IMR-90 (cell line): ENCODE measurements around the gene WNT11. TPM values are rescaled to one million over a fixed set of nuclear protein-coding genes. Genes with fewer than 3 reads are reported as not detected.

Source experiments
- ATAC-seq: fragments of 200-7000 bp; cut with Tn5 transposase; 2 replicates; pipeline ENCODE4 v1.9.1; 2020; ENCODE audit warnings: low read depth, mild to moderate bottlenecking, moderate library complexity
- BruUV-seq: library from RNA; stranded (reverse); fragments of 400-500 nt; replicated peaks from 2 replicates; lab custom pipeline; 2021; lab: Mats Ljungman, UMichigan
- CTCF ChIA-PET: fragments of 300-600 bp; formaldehyde crosslinking; extraction: SDS; loops from one replicate; lab custom pipeline; 2021; ENCODE audit warnings: antibody characterized with exemption; lab: Yijun Ruan, JAX
- POLR2A ChIA-PET: fragments of 300-600 bp; sonication (Branson Sonifier 250); formaldehyde crosslinking; loops from one replicate; lab custom pipeline; 2022; ENCODE audit warnings: antibody characterized with exemption; ENCODE audit not compliant: unreplicated experiment; lab: Charles Lee
- DNase-seq: peaks from one replicate; pipeline ENCODE4 v3.0.0; 2013
- H2AFZ ChIP-seq: replicated peaks from 2 replicates; pipeline ENCODE3; 2013; ENCODE audit warnings: low read length, mild to moderate bottlenecking; ENCODE audit not compliant: poor library complexity
- H2AK5ac ChIP-seq: 2 replicates; pipeline ENCODE4 v1.6.1; 2013; ENCODE audit warnings: low read depth, low read length, inconsistent platforms
- H2AK9ac ChIP-seq: replicated peaks from 2 replicates; pipeline ENCODE3; 2013; ENCODE audit warnings: mild to moderate bottlenecking, low read depth, low read length, moderate library complexity; ENCODE audit not compliant: poor library complexity
- H2BK120ac ChIP-seq: 2 replicates; pipeline ENCODE4 v1.6.1; 2013; ENCODE audit warnings: low read depth, low read length, inconsistent platforms
- H2BK15ac ChIP-seq: 3 replicates; pipeline ENCODE4 v1.6.1; 2013; ENCODE audit warnings: low read depth, low read length, inconsistent platforms
- H2BK20ac ChIP-seq: 2 replicates; pipeline ENCODE4 v1.6.1; 2013; ENCODE audit warnings: low read depth, mild to moderate bottlenecking, inconsistent platforms, low read length, moderate library complexity
- H2BK5ac ChIP-seq: 2 replicates; pipeline ENCODE4 v1.6.1; 2013; ENCODE audit warnings: mild to moderate bottlenecking, low read depth, low read length, inconsistent platforms; ENCODE audit not compliant: poor library complexity, severe bottlenecking
- H3K14ac ChIP-seq: replicated peaks from 2 replicates; pipeline ENCODE4 v1.6.1; 2013; ENCODE audit warnings: low read depth, low read length, inconsistent platforms
- H3K18ac ChIP-seq: 2 replicates; pipeline ENCODE4 v1.6.1; 2013; ENCODE audit warnings: low read depth, low read length, control low read depth
- H3K23ac ChIP-seq: 2 replicates; pipeline ENCODE4 v1.6.1; 2013; ENCODE audit warnings: low read depth, low read length, inconsistent platforms
- H3K27ac ChIP-seq: 2 replicates; pipeline ENCODE4 v1.5.1; 2013; ENCODE audit warnings: mild to moderate bottlenecking, control low read depth, low read length; ENCODE audit not compliant: insufficient read depth
- H3K27me3 ChIP-seq: 2 replicates; pipeline ENCODE4 v1.6.1; 2013; ENCODE audit warnings: low read length; ENCODE audit not compliant: control insufficient read depth, insufficient read depth
- H3K36me3 ChIP-seq: 2 replicates; pipeline ENCODE4 v1.6.1; 2013; ENCODE audit warnings: low read length, mixed read lengths; ENCODE audit not compliant: control insufficient read depth, insufficient read depth
- H3K4ac ChIP-seq: 2 replicates; pipeline ENCODE4 v1.6.1; 2013; ENCODE audit warnings: low read depth, low read length, inconsistent platforms
- H3K4me1 ChIP-seq: 2 replicates; pipeline ENCODE4 v1.6.1; 2013; ENCODE audit warnings: low read length, mixed read lengths; ENCODE audit not compliant: control insufficient read depth, insufficient read depth
- H3K4me2 ChIP-seq: 2 replicates; pipeline ENCODE4 v1.6.1; 2013; ENCODE audit warnings: low read depth, mild to moderate bottlenecking, control low read depth, low read length, moderate library complexity
- H3K4me3 ChIP-seq: 2 replicates; pipeline ENCODE4 v1.5.1; 2013; ENCODE audit warnings: low read depth, mild to moderate bottlenecking, control low read depth, low read length, moderate library complexity; ENCODE audit not compliant: insufficient read depth
- H3K56ac ChIP-seq: 2 replicates; pipeline ENCODE4 v1.6.1; 2013; ENCODE audit warnings: low read length, inconsistent platforms; ENCODE audit not compliant: insufficient read depth; ENCODE audit errors: extremely low read depth
- H3K79me1 ChIP-seq, 2 experiments: 2 replicates each; pipeline ENCODE4 v1.6.1; 2013; ENCODE audit warnings: low read length in 2 of 2, inconsistent platforms in 1 of 2, low read depth in 1 of 2
- H3K9ac ChIP-seq: 2 replicates; pipeline ENCODE4 v1.6.1; 2013; ENCODE audit warnings: low read depth, low read length, control low read depth
- H3K9me1 ChIP-seq: 2 replicates; pipeline ENCODE4 v1.6.1; 2013; ENCODE audit warnings: low read length, inconsistent platforms; ENCODE audit not compliant: insufficient read depth
- H3K9me3 ChIP-seq: 2 replicates; pipeline ENCODE4 v1.6.1; 2013; ENCODE audit warnings: low read length; ENCODE audit not compliant: control insufficient read depth, insufficient read depth
- H4K20me1 ChIP-seq: 2 replicates; pipeline ENCODE4 v1.6.1; 2013; ENCODE audit warnings: low read length, inconsistent platforms; ENCODE audit not compliant: insufficient read depth
- H4K5ac ChIP-seq: 2 replicates; pipeline ENCODE4 v1.6.1; 2013; ENCODE audit warnings: mild to moderate bottlenecking, low read depth, low read length, control low read depth
- H4K8ac ChIP-seq, 2 experiments: 2 replicates each; pipeline ENCODE4 v1.6.1; 2013; ENCODE audit warnings: low read depth in 2 of 2, low read length in 2 of 2, control low read depth in 1 of 2, inconsistent platforms in 1 of 2
- H4K91ac ChIP-seq: 2 replicates; pipeline ENCODE4 v1.6.1; 2013; ENCODE audit warnings: low read depth, low read length, inconsistent platforms; ENCODE audit not compliant: insufficient read depth
- BHLHE40 ChIP-seq: fragments of 150-350 bp; IDR thresholded peaks from 2 replicates; pipeline ENCODE4 v1.6.1; 2016; ENCODE audit warnings: mild to moderate bottlenecking, low read depth, low read length
- FOS ChIP-seq: fragments of 150-350 bp; IDR thresholded peaks from 2 replicates; pipeline ENCODE4 v1.6.1; 2016; ENCODE audit warnings: low read depth, low read length
- MAFK ChIP-seq: IDR thresholded peaks from 2 replicates; pipeline ENCODE4 v1.6.1; 2012; ENCODE audit warnings: low read depth, low read length, improper control_type of control experiment
- MAZ ChIP-seq: IDR thresholded peaks from 2 replicates; pipeline ENCODE4 v1.6.1; 2012; ENCODE audit warnings: low read depth, mild to moderate bottlenecking, low read length, improper control_type of control experiment, moderate library complexity, borderline replicate concordance
- NFE2L2 ChIP-seq: fragments of 150-350 bp; IDR thresholded peaks from 2 replicates; pipeline ENCODE4 v1.6.1; 2016; ENCODE audit warnings: low read depth, mild to moderate bottlenecking, low read length
- POLR2A ChIP-seq: IDR thresholded peaks from 2 replicates; pipeline ENCODE4 v1.6.1; 2012; ENCODE audit warnings: mild to moderate bottlenecking, low read depth, low read length
- RAD21 ChIP-seq: IDR thresholded peaks from 2 replicates; pipeline ENCODE4 v1.6.1; 2012; ENCODE audit warnings: low read length, improper control_type of control experiment
- RCOR1 ChIP-seq: IDR thresholded peaks from 2 replicates; pipeline ENCODE4 v1.6.1; 2012; ENCODE audit warnings: mild to moderate bottlenecking, low read length, improper control_type of control experiment; ENCODE audit not compliant: insufficient replicate concordance
- RFX5 ChIP-seq: IDR thresholded peaks from 2 replicates; pipeline ENCODE4 v1.8.0; 2012; ENCODE audit warnings: low read depth, mild to moderate bottlenecking, low read length, moderate library complexity
- SMC3 ChIP-seq: fragments of 150-350 bp; IDR thresholded peaks from 2 replicates; pipeline ENCODE4 v1.6.1; 2016; ENCODE audit warnings: low read depth, mild to moderate bottlenecking, antibody characterized with exemption, low read length, moderate library complexity
- WGBS, 2 experiments: methylation state at CpG; one replicate each; pipeline versions ENCODE4 v1.1.5 to v1.1.7; 2013; ENCODE audit warnings: missing lambda C conversion rate in 2 of 2; ENCODE audit not compliant: insufficient read length in 1 of 2; ENCODE audit errors: extremely low coverage in 2 of 2; 5-methylcytosine and 5-hydroxymethylcytosine counted together
- dilution Hi-C: fragments of 300-500 bp; cut with HindIII; formaldehyde crosslinking; loops from one replicate; pipeline ENCODE4 v1.14.3; 2018; ENCODE audit warnings: low sequenced_read_pairs; ENCODE audit not compliant: unreplicated experiment
- in situ Hi-C: fragments of 300-500 bp; cut with MboI; formaldehyde crosslinking; loops from 3 replicates; pipeline ENCODE4 v1.14.3; 2019; ENCODE audit warnings: low sequenced_read_pairs, inconsistent platforms, mixed read lengths
- intact Hi-C: fragments of 100-400 bp; cut with micrococcal nuclease; formaldehyde crosslinking; loops from 2 replicates; pipeline ENCODE4 v1.10.0; 2022
- polyA plus RNA-seq, 3 experiments: library from polyadenylated mRNA; depleted of rRNA; stranded (reverse); fragments of >200 nt; gene quantifications; 2 replicates each; pipeline ENCODE4 v1.2.3, GENCODE V29; 2012; ENCODE audit warnings: low replicate concordance in 1 of 3
- total RNA-seq: library from RNA; depleted of rRNA; stranded (reverse); fragments of >200 nt; gene quantifications from 2 replicates; pipeline ENCODE4 v1.2.3, GENCODE V29; 2012
- TF ChIP-seq, protein P1 (sequence below): fragments of 150-350 bp; IDR thresholded peaks from 2 replicates; pipeline ENCODE4 v1.6.1; 2017; ENCODE audit warnings: mild to moderate bottlenecking, antibody characterized with exemption, low read length, low read depth
- TF ChIP-seq, protein P2 (sequence below): fragments of 150-350 bp; IDR thresholded peaks from 2 replicates; pipeline ENCODE4 v1.6.1; 2016; ENCODE audit warnings: low read depth, mild to moderate bottlenecking, low read length, moderate library complexity, borderline replicate concordance
- TF ChIP-seq, protein P3 (sequence below): conservative IDR thresholded peaks from 2 replicates; pipeline ENCODE4 v1.5.1; 2012; ENCODE audit warnings: mild to moderate bottlenecking, low read depth, low read length, improper control_type of control experiment

Gene WNT11
- total and polyA plus RNA-seq, 2 of the 4 experiments (the other 2 are of a cell fraction), result 0.10 TPM; not detected in 1

DNA sequence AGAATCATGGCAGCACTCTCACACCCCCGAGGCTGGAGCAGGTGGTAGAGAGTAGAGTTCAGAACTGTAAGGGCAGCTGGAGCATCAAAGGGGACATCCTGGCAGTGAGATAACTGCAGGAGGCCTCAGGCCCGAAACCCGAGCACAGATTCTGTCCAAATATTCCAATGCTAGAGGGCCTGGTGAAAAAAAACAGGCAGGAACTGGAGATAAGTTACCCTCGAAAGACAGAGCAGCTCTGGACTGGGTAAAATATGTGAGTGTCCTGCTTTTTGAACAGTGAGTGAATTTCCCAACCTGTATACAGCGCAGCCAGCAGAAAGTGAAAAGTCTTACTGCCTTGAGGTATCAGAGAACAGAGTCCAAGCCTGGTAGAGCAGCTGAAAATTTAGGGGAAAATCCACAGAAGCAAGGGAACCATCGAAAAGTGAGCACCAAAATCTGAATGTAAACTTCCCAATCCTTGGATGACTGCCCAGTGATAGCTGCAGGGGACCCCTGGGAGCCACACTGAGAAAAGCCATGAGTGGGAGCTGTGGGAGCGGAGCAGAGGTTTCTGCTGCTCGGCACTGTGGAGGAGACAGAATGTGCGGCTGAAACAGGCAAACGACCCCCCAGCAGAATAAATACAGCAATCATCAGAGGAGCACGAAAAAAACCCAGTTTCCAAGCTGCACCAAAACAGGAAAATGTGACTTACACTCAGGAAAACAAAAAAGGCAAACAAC, 50.6 kb downstream of the WNT11 start:
- Histone ChIP-seq H2BK15ac (no peak overlapping the region), H2AK9ac (no peak overlapping the region), H2AFZ (no peak overlapping the region), H3K9me3 (no peaks in the 10 kb centered on the region), H4K5ac (no peak overlapping the region), H3K14ac (no peak overlapping the region), H3K9ac (no peak overlapping the region), H2BK120ac (no peak overlapping the region), H4K20me1 (no peaks in the 10 kb centered on the region), H3K4me3 (no peak overlapping the region), H2AK5ac (no peak overlapping the region), H2BK20ac (no peak overlapping the region), H3K4me2 (no peak overlapping the region), H3K4me1 (no peaks in the 10 kb centered on the region), H3K79me1 (no peaks in the 10 kb centered on the region), H3K56ac (no peak overlapping the region), H2BK5ac (no peak overlapping the region), H3K9me1 (no peaks in the 10 kb centered on the region), H4K8ac (no peak overlapping the region), H3K27me3 (peaks cover 34% of the 10 kb centered on the region), H3K36me3 (no peaks in the 10 kb centered on the region), H3K27ac (no peak overlapping the region), H4K91ac (no peak overlapping the region), H3K18ac (no peak overlapping the region), H3K23ac (no peak overlapping the region), H3K4ac (no peak overlapping the region)
- POLR2A ChIA-PET, result no interaction called here
- in situ Hi-C loops, result no loop called here
- WGBS, 2 experiments, result 63% methylated on average over 2 of the region's 11 CpGs; no CpG with 5 or more reads in 1 of the 2 experiments
- BruUV-seq, result no TSS peak
- intact Hi-C loops, result no loop called here
- DNase-seq (no peak), ATAC-seq (no peak)
- TF ChIP-seq SMC3 (no peak), FOS (no peak), MAZ (no peak), POLR2A (no peak), BHLHE40 (no peak), RFX5 (no peak), RAD21 (no peak), NFE2L2 (no peak), MAFK (no peak), RCOR1 (no peak)
- TF ChIP-seq, protein P1, sequence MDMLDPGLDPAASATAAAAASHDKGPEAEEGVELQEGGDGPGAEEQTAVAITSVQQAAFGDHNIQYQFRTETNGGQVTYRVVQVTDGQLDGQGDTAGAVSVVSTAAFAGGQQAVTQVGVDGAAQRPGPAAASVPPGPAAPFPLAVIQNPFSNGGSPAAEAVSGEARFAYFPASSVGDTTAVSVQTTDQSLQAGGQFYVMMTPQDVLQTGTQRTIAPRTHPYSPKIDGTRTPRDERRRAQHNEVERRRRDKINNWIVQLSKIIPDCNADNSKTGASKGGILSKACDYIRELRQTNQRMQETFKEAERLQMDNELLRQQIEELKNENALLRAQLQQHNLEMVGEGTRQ, result no peak
- TF ChIP-seq, protein P2, sequence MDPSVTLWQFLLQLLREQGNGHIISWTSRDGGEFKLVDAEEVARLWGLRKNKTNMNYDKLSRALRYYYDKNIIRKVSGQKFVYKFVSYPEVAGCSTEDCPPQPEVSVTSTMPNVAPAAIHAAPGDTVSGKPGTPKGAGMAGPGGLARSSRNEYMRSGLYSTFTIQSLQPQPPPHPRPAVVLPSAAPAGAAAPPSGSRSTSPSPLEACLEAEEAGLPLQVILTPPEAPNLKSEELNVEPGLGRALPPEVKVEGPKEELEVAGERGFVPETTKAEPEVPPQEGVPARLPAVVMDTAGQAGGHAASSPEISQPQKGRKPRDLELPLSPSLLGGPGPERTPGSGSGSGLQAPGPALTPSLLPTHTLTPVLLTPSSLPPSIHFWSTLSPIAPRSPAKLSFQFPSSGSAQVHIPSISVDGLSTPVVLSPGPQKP, result no peak
- TF ChIP-seq, protein P3, sequence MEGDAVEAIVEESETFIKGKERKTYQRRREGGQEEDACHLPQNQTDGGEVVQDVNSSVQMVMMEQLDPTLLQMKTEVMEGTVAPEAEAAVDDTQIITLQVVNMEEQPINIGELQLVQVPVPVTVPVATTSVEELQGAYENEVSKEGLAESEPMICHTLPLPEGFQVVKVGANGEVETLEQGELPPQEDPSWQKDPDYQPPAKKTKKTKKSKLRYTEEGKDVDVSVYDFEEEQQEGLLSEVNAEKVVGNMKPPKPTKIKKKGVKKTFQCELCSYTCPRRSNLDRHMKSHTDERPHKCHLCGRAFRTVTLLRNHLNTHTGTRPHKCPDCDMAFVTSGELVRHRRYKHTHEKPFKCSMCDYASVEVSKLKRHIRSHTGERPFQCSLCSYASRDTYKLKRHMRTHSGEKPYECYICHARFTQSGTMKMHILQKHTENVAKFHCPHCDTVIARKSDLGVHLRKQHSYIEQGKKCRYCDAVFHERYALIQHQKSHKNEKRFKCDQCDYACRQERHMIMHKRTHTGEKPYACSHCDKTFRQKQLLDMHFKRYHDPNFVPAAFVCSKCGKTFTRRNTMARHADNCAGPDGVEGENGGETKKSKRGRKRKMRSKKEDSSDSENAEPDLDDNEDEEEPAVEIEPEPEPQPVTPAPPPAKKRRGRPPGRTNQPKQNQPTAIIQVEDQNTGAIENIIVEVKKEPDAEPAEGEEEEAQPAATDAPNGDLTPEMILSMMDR, result no peak
- CTCF ChIA-PET, result no interaction called here
- dilution Hi-C loops, result no loop called here
